Activated T-helper 1 cell treated with Interleukin-2 at 50 U/mL for 16 hours (primary cell): Measurements from ENCODE around the gene GIPC3.
A peak's percentile ranks its signal among the peaks of the same experiment; 100 is the strongest.

Source experiments
- DNase-seq: peaks from one replicate; pipeline ENCODE4 v3.0.0-alpha.2; 2020; ENCODE audit warnings: low read depth

GIPC3 gene

GRCh38 chr19:3585301-3586126 is at the start of gene GIPC3:
Gene GIPC3, plus strand, starts transcription at chr19:3585478. Its CDS starts 120 bp downstream, at chr19:3585598.
- DNase-seq: no peak

GRCh38 chr19:3535563-3535965 is 49.7 kb upstream of the GIPC3 start:
- DNase-seq: no peak

- no peak for DNase-seq
Measured at GRCh38 chr19:3535981-3536380, 49.3 kb upstream of the GIPC3 start.

- no peak for DNase-seq
Measured at GRCh38 chr19:3536429-3537100, 48.7 kb upstream of the GIPC3 start.

GRCh38 chr19:3537101-3537437 is 48.2 kb upstream of the GIPC3 start:
- no peak for DNase-seq

- DNase-seq: no peak
Measured at GRCh38 chr19:3537438-3538240, 47.6 kb upstream of the GIPC3 start.

- no peak for DNase-seq
Measured at GRCh38 chr19:3538258-3538929, 46.9 kb upstream of the GIPC3 start.

GRCh38 chr19:3538965-3539755 is 46.1 kb upstream of the GIPC3 start, which contains the start of gene TEKTIP1:
Gene TEKTIP1, plus strand, starts transcription at chr19:3539174. Its CDS starts 4 bp downstream, at chr19:3539178.
- DNase-seq: no peak

- DNase-seq: no peak
Measured at GRCh38 chr19:3539756-3540118, 45.5 kb upstream of the GIPC3 start.

- no peak for DNase-seq
Measured at GRCh38 chr19:3543150-3544057, 41.9 kb upstream of the GIPC3 start.

GRCh38 chr19:3544058-3544376 is 41.3 kb upstream of the GIPC3 start:
- DNase-seq: no peak

- peak; percentile 63 for DNase-seq
Measured at GRCh38 chr19:3544742-3545668, 40.3 kb upstream of the GIPC3 start.

GRCh38 chr19:3545669-3546034 is 39.6 kb upstream of the GIPC3 start:
- no peak for DNase-seq

- DNase-seq: no peak
Measured at GRCh38 chr19:3546119-3546518, 39.2 kb upstream of the GIPC3 start.

GRCh38 chr19:3547301-3547731 is 38.0 kb upstream of the GIPC3 start:
- no peak for DNase-seq

GRCh38 chr19:3547767-3548282 is 37.5 kb upstream of the GIPC3 start:
- no peak for DNase-seq

GRCh38 chr19:3548606-3549005 is 36.7 kb upstream of the GIPC3 start:
- no peak for DNase-seq

- DNase-seq: no peak
Measured at GRCh38 chr19:3549816-3550215, 35.5 kb upstream of the GIPC3 start.
